GM19455 (cell line): ENCODE results near the gene TRIM47.

Source experiments
- ATAC-seq: cut with Tn5 transposase; IDR thresholded peaks from one replicate; pipeline ENCODE4 v1.9.1; 2021; ENCODE audit not compliant: unreplicated experiment

Gene TRIM47

DNA sequence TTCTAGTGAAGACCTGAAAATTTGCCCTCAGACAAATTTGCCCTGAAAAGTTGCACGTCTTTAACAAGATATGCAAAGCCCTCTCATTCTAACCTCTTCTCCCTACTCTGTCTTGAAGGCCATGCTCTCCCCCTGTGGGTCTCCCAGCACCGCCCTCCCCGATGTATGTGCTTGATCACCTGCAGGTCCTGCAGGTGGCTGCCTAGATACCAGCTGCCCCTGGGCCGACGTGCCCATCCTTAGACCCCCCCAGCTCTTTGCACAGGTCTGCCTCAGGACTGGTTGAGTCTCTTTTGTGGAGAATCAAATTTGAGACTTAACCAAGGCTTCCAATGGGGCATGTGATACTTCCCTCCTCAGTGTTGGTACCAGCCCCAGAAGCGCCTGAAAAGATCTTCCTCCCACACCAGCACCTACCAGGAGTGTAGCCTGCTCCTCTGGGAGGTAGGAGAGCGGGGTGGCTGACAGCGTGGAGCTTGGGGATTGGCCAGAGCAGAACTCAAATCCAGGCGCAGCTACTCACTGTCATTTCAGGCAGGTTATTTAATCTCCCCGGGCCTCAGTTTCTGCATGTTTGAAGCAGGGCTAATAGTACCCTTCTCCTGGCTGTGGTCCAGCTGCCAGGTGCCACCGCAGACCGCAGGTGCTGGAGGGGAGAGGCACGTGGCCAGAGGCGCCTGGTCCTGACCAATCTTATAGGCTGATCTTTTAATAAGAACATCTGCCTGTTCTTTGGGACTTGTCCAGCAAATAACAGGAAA lies 30.9 kb upstream of the TRIM47 start:
- ATAC-seq = no peak

- ATAC-seq = no peak
These were observed 29.8 kb upstream of the TRIM47 start for GRCh38 chr17:75908201-75908600.

DNA sequence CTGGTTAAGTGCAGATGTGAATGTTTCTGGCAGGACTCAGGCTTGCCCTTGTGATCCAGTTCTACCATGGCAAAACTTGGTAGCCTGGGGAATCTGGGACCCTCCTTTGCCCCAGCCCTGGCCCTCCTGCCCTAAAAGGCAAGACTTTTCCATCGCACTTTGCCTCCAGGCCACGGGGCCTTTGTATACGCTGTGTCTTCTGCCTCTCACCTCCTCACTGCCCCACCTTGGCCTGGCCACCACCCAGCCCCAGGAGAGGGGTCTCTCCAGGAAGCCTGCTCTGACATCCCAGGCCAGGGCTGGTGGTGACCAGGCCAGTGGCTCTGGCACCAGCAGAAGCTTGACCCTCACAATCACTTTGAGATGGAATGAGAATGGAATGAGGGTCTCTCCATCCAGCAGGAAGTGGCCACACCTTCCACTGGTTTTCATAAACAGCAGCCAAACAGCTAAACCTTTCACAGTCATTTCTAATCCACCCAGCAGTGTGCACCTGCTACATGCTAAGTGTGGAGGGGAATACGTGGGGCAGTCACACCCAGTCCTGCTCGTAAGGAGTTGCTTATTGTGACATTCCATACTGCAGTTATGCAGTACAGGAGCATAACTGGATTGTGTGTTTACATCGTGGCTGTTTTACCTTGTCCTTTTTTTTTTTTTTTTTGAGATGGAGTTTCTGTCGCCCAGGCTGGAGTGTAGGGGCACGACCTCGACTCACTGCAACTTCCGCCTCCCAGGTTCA lies 27.9 kb upstream of the TRIM47 start:
- ATAC-seq = no peak

DNA sequence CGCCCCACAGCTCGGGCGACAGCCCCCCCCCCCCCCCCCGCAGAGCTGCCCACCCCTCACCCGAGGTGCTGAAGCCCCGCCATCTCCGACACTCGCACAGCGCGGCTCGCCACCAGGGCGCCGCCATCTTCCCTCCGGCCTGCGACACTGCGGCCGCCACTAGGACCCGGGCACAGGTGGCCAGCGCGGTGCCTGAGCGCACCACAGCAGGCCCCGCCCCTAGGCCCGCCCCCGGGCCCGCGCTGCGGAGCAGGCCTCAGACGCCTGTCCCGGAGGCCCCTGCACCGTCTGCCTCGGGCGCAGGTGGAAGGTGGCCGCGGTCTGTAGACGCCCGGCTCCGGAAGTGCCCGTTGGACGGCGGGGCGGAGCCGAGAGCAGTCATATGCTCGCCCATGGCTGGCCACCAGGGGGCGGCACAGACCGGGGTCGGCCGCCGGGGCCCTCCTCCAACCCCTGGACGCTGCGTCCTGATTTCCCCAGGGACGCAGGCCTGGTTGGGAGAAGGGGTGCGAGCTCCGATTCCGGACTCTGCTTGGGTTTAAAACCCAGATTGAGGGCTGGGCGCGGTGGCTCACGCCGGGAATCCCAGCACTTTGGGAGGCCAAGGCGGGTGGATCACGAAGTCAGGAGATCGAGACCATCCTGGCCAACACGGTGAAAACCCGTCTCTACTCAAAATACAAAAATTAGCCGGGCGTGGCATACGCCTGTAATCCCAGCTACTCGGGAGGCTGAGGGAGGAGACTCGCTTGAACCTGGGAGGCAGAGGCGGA lies 26.6 kb upstream of the TRIM47 start, which contains the start of gene MRPL38:
Gene MRPL38 (minus strand): TSS at position 136 of the 773 bp plus-strand sequence. CDS start 9 bp downstream, at position 127.
- ATAC-seq = peak; percentile 91

DNA sequence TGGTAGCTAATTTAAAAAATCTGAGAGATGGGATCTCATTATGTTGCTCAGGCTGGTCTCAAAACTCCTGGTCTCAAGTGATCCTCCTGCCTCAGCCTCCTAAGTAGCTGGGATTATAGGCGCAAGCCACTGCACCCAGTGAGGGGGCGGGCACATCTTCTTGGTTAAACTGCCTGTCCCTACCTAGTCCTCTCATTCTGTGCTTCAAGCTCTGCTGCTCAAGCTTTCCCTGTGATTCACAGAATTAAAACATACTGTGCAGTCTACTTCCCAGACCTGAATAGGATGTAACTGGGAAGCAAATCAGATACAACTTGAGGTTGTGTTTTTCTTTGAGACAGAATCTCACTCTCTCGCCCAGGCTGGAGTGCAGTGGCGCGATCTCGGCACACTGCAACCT lies 24.0 kb upstream of the TRIM47 start:
- ATAC-seq = no peak

DNA sequence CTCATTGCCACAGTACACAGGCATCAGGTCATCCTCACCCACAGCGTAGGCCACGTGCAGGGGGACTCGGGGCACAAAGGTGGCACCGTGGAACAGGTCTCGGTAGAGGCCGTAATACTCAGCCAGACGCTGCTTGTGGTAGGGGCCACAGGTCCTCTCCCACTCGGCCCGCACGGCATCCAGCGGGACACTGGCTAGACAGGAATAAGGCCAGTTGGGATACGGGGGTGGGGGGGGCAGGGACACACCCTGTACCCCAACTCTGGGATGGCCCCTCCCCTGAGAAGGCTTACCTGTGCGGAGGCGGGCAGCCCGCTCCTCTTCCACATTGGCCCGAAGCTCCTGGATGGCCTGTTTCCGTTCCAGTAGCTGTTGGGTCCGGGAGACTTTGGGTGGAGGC lies 23.3 kb upstream of the TRIM47 start:
- ATAC-seq = no peak

DNA sequence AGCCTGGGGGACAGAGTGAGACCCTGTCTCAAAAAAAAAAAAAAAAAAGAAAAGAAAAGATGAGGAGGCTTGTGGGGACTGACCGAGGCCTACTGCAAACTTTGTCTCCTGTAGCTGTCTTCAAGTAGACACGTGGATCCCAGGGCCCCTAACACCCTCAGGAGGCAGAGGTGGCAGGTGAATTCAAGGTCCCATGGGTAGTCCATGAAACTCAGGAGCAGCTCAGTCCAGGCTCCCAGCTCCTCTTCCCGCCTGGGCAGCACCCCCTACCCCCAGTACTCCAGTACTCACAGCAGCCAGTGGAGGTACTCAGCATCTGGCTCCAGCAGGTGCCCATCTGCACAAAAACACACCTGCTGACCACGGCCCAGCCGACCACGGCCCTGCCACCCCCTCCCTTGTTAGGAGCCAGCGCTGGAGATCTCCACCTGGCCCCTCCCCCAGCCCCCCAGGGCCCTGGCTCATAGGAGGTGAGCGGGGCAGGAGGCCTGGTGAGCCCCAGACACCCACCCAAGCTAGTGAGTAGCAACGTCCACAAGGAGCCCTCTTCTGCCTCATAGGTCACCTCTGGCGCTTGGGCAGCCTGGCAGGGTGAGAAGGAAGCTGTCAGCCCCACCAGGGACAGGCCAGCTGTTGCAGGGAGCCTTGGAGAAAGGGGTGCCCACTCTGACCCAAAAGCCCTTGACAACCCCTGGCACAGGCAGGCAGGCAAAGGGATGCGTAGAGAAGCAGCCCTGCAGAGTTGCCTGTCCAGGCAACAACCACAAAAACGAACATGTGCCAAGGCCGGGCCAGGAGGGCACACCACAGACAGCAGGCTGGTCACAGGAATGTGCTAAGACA lies 22.5 kb upstream of the TRIM47 start:
- no peak for ATAC-seq

DNA sequence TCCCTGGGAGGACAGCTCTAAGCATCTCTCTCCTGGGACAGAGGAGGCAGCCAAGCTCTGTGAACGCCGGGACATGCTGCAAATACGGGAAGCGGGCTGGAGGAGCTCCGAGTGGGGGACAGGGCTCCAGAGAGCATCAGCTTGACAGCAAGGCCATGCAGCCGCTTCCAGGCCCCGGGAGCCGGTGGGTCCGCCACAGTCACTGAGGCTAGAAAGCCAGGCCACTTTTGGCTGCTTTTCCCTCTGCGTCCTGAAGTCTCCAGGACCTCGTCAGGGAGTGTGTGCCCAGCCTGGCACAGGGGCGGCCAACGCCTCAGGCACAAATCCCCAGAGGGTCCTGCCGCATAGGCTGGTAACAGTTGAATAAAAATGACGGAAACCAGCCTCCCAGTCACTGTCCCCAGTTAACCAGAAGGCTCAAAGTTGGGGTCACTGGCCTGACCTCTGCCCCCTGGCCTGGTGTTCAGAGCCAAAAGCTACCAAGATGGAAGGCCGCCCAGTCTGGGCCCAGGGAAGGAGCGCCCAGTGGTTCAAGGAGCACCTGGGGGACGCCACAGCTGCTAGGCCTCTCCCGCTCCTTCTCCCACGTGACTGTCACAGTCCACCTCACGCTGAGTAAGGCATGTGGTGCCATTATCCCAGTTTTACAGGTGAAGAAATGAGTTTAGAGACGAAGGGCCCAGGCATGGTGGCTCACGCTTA lies 21.5 kb upstream of the TRIM47 start:
- ATAC-seq = no peak

GRCh38 chr17:75899353-75899752 lies 21.0 kb upstream of the TRIM47 start:
- no peak for ATAC-seq

GRCh38 chr17:75898791-75899190 lies 20.4 kb upstream of the TRIM47 start:
- no peak for ATAC-seq

DNA sequence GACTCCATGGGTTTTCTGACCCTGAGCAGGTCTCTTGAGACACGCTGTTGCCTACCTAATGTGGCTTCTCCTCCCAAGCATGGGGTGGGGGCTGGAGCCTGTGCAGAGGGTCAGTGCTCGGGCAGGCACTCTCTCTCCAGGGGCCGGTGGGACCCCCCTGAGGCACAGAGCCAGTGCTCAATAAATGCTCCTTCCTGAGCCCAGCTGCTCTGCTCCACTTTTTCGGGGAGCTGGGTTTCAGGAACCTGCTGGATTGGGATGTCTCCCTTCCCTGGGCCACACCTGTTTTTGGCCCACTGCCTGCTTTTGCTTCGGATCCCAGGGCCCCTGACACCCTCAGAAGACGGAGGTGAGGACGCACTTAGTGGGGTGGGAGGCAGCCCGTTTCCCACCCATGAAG lies 19.7 kb upstream of the TRIM47 start:
- no peak for ATAC-seq

DNA sequence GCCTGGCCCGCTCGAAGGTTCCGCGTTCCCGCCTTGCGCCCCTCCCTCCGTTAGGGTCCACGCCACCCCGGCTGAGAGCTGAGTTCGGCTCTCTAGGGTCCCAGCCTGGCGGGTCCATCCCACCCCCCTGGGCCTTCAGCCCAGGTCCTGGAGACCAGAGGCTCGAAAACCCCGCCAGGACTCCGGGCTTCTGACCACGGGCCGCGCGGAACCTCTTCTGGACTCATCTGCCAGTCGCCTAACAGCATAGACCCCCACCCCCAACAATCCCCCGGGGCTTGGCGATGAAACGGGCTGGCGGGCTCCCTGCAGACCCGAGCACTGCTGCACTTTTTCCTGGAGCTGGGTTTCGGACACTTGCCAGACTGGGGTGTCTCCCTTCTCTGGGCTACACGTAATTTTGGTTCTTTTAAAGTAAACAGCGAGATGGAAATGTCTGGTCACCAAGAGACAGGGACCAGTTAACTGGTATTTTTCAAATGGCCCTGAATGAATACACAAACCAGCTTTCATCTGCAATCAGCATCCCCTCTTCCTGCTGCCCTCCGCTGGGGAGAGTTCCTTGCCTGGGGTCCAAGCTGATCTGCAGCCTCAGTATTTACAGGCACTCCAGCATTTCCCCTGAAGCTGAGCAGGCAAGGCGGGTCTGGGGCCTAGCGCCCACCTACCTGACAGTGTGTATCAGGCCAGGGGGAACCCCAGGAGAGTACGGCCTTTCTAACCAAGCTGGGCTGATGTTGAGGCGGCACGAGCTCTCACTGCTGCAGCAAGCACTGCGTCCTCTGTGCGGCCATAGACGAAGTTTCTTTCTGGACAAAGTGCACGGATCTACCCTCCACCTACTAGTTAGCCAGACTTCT lies 19.0 kb upstream of the TRIM47 start:
- no peak for ATAC-seq

DNA sequence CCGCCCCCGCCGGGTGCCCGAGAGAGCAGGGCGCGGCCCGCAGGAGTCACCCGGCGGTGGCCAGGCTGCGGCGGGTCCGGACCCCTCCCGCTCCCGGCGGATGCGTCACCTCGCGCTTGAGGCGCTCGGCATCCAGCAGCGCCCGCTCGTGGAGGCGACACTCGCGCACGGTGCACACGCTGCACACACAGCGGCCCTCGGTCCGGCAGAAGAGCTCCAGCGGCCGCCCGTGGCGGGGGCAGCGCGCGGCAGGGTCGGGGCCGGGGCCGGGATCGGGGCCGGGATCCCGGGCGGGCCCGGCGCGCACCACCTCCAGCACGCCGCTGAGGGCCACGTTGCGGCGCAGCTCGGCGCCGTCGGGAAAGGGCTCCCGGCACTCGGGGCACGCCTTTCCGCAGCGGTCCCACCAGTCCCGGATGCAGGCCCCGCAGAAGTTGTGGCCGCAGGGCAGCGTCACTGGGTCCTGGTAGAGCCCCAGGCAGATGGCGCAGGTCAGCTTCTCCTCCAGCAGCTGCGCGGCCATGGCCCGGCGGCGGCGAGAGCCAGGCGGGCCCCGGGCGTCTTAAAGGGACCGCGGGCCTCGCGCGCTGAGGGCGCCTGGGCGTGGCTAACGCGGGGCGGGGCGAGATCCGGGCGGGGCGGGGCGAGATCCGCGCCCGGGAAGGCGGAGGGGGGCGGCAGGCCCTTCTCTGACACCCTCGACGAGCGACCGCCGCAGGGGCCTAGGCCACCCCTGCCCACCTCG lies 18.2 kb upstream of the TRIM47 start, which contains the start of gene TRIM65:
Gene TRIM65 (minus strand): TSS at position 537 of the 745 bp plus-strand sequence. CDS start 14 bp downstream, at position 523.
- peak; percentile 71 for ATAC-seq

DNA sequence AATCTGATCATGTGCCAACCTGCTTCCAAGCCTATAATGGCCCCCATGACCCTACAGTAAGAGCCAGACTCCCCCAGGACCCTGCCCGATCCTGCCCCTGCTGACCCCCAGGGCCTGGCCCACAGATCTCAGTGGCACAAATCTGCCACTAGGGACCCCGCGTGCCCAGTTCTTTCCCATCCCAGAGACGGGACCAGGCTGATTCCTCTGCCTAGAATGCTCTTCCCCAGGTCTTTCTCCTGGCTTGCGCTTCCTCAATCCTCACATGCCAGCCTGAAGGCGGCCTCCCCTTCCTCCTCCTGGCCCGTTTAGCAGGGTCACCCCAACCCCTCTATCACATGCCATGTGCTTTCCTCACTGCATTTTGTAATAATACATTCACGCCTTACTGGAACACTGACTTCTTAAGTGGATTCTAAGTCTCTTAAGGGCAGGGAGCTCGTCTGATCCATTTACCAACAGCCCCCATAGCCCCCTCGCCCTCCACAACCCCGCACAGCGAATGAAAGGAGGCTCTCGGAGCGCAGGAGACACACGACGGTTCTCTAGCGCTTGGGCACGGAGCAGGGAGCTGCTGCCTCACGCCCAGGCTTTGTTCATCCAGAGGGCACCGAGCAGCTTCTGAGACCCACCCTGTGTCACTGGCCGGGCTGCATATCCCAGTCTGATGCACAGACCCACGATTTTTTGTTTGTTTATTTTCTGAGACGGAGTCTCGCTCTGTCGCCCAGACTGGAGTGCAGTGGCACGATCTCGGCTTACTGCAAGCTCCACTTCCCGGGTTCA lies 17.2 kb upstream of the TRIM47 start:
- ATAC-seq = no peak

DNA sequence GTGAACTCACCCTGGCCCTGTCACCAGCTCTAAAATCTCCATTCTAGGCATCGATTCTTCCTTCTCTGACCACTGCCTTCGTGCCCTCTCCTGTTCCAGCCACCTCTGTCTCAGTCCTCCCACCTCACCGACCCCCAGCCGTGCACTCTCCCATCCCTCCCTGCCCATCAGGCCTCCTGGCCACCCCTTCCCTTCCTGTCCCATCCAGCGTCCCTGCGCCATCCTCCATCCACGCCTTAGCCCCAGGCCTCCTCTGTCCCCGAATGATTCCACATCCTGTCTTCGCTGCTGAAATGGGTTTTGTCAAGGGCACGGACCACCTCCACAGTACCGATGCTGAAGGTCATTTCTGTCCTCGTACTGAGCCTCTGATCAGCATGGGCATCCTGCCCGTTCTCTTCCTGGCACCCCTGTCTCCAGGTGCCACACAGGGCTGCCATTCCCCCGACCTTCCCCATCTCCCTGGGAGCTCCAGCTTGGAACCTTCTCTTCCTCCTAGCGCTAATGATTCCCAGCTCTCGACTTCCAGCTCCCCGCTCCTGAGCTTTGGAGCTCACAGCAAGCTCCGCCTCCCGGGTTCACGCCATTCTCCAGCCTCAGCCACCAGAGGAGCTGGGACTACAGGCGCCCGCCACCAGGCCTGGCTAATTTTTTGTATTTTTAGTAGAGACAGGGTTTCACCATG lies 15.8 kb upstream of the TRIM47 start:
- ATAC-seq = no peak

DNA sequence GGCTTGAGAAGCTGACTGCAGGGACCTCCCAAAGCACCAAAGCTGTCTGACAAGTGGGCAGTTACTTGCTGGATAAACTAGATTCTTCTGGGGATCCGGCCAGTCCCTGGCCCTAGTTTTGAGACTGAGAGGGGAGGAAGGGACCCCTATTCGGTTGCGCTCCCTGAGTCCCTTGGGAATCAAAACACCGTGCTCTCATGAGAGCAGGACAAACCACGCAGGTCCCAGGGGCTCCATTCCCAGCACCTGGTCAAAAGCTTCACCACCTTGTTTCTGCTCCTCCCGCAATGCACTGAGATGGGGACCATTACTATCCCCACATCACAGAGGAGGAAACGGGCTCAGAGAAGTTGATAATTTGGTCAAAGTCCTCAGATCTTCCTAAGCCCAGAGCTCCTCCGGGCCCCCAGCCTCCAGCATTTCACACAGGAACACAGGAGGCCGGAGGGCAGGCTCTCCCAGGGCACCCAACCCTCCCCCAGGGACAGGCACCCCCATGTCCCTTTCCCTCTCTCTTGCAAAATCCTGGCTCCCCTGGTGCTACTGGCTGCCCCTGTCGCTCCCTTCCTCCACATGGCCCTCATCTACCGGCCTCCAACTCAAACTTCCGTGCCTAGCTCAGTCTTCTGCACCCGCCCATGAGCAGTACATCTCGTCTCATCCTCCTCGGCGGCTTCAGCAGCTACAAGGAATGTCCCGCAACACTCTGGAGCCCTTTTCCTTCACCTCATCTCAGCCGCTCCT lies 15.1 kb upstream of the TRIM47 start:
- ATAC-seq = no peak
